ENCODE results near the gene NFKB1.

DNA sequence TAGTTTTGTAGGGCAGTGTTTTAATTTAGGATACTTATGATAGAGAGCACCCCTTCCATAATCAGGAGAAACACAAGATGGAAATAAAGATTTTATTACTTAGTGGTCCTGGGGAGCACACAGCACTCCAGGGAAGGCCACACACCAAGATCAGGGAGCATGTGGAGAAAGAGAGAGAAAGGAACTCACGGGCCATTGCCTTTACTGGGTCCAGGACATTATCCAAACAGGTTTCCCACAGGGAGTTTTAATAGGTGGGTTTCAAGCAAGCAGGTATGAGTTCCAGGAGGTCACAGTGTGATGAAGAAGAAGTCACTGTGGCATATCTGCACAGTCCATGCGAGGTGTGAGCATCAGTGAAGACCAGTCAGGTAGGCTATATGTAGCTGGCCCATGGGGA is 46.8 kb downstream of the NFKB1 start:
- TF ChIP-seq CTCF (IDR thresholded peaks at IDR 0.05; ENCODE audit: insufficient read depth, low read length), result no peak
- no peak for TF ChIP-seq POLR2AphosphoS5 (IDR thresholded peaks at IDR 0.05; ENCODE audit: low read depth)
- no peak for TF ChIP-seq GABPA (IDR thresholded peaks at IDR 0.05; ENCODE audit: low read depth)
- TF ChIP-seq, protein P1, sequence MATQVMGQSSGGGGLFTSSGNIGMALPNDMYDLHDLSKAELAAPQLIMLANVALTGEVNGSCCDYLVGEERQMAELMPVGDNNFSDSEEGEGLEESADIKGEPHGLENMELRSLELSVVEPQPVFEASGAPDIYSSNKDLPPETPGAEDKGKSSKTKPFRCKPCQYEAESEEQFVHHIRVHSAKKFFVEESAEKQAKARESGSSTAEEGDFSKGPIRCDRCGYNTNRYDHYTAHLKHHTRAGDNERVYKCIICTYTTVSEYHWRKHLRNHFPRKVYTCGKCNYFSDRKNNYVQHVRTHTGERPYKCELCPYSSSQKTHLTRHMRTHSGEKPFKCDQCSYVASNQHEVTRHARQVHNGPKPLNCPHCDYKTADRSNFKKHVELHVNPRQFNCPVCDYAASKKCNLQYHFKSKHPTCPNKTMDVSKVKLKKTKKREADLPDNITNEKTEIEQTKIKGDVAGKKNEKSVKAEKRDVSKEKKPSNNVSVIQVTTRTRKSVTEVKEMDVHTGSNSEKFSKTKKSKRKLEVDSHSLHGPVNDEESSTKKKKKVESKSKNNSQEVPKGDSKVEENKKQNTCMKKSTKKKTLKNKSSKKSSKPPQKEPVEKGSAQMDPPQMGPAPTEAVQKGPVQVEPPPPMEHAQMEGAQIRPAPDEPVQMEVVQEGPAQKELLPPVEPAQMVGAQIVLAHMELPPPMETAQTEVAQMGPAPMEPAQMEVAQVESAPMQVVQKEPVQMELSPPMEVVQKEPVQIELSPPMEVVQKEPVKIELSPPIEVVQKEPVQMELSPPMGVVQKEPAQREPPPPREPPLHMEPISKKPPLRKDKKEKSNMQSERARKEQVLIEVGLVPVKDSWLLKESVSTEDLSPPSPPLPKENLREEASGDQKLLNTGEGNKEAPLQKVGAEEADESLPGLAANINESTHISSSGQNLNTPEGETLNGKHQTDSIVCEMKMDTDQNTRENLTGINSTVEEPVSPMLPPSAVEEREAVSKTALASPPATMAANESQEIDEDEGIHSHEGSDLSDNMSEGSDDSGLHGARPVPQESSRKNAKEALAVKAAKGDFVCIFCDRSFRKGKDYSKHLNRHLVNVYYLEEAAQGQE (IDR thresholded peaks at IDR 0.05; ENCODE audit: insufficient replicate concordance, low read depth), result no peak
